Measurements from ENCODE around the gene PDIA4.

DNA sequence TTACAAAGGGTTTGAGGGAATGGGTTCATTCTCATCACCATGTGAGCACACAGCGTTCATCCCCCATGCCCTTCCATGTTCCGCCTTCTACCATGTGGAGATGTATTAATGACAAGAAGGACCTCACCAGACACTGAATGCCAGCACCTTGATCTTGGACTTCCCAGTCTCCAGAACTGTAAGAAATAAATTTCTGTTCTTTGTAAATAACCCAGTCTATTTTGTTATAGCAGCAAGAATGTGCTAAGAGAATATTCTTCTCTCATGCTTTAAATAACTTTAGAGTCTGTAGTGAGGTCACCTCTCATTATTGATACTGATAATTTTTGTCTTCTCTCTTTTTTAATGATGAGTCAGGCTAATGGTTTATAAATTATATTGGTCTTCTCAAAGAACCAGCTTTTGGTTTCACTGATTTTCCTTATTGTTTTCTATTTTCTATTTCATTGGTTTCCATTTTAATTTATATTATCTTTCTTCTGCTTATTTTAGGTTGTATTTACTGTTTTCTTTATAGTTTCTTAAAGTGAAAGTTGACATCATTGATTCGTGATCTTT, 3.1 kb upstream of the PDIA4 start:
- no peak for TF ChIP-seq GATA2 (IDR thresholded peaks at IDR 0.05; ENCODE audit: low read depth, low read length)
- TF ChIP-seq GATA3 (IDR thresholded peaks at IDR 0.05; ENCODE audit: low read depth, low read length): no peak

All from SH-SY5Y (cell line).